GM19240 (cell line): ENCODE data around the gene LSAMP.
"Not testable (repeated sequence)": the region's sequence is repeated elsewhere in the genome, so short reads cannot be mapped to it uniquely, and the experiment has no call there.

Source experiments
- DNase-seq: peaks from one replicate; pipeline ENCODE4 v3.0.0; 2011; ENCODE audit warnings: low spot score; ENCODE audit not compliant: insufficient read length

Gene LSAMP

GRCh38 chr3:115855911-115856310 lies 589.4 kb downstream of the LSAMP start:
- DNase-seq = no peak

DNA sequence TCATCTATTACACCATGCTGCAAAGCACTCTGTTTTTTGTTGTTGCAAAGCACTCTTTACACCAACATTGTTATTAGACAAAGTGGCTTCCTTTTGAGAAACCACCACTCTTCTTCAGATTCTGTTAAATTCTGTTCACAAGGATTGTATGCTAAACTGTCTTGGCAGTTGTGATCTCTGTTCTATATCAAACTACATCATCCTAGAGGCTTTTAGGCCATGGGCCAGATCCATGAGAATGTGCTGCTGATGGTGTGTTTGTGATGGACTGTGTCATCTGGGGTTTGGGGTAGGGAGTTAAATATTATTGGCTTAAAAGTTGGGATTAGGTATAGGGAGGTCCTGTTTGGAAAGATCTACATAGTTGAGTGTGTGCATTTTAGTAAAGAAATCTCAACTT lies 592.2 kb downstream of the LSAMP start:
- no peak for DNase-seq

DNA sequence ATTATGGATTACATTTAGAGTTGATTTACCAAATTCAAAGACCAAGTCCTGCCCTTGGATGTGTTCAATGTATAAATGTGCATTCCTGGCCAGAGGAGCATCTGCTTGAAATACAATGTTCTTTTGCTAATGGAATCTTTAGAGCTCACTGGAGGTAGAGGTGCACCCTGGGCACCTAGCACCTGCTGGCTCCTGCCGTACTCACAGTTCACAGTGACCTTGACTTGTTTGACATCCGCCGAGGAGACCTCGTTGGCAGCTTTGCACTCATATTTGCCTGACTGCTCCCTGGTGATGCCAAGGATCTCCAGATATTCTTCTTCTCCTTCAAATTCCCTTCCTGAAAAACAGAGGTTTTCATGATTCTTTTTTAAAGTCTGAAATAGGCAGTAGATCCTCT lies 593.0 kb downstream of the LSAMP start:
- no peak for DNase-seq

GRCh38 chr3:115851571-115851970 lies 593.7 kb downstream of the LSAMP start:
- no peak for DNase-seq

- DNase-seq = no peak
These were observed 596.6 kb downstream of the LSAMP start for GRCh38 chr3:115848641-115849040.

- DNase-seq = no peak
These were observed 599.3 kb downstream of the LSAMP start for GRCh38 chr3:115845986-115846385.

- DNase-seq = not testable (repeated sequence)
These were observed 600.6 kb downstream of the LSAMP start for GRCh38 chr3:115844729-115845128.

DNA sequence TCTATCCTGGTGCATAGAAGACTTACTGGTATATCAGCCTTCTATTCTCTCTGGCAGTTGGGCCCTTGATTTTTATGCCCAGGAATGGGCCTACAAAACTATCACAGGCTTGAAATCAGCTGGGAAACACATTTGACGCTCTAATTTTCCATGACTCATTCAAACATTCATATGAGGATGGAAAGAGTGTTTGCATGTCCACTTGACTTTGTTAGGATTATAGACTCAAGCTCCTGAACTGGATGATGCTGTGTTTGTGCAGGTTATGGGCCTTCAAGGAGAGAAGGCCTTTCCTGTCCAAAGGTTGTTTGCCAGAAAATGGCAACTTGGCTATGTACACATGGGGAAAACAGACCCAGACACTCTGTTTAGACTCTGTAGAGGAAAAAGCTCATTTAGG lies 602.1 kb downstream of the LSAMP start:
- DNase-seq = no peak

DNA sequence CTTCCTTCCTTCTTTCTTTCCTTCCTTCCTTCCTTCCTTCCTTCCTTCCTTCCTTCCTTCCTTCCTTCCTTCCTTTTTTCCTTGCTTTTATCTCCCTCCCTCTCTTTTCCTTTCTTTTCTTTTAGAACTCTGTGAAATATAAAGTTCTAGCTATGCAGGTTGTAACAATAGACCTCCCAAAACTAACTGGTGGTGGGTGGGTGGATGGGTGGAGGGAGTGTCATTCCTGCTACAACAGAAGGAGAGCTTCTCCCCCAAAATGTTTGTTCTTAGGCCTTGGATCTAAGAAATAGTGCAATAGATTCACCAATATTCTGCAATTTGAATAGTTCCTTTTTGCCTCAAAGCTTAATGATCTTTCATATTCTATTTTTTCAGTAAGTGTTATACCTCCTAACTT lies 606.0 kb downstream of the LSAMP start:
- DNase-seq = no peak

GRCh38 chr3:115838786-115839185 lies 606.5 kb downstream of the LSAMP start:
- no peak for DNase-seq

GRCh38 chr3:115836944-115837343 lies 608.3 kb downstream of the LSAMP start:
- no peak for DNase-seq

GRCh38 chr3:115835946-115836345 lies 609.3 kb downstream of the LSAMP start:
- DNase-seq = no peak

DNA sequence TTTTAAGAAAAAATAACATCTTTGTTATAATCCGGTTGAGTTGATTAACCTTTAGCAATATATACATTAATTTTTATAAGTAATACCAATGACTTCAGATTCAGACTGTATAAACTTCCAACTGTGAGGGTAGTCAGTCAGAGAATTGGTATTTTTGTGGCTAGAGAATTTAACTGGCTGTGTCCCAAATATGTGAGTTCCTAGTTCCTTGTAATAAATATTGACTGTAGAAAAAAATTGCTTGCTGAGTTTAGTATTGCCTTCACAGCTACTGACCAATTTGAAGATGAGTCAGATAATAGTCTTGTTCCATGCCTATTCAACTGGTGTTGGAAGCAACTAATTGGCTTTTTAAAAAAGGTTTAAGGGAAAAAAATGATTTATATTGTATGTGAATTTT lies 611.2 kb downstream of the LSAMP start:
- DNase-seq = no peak

DNA sequence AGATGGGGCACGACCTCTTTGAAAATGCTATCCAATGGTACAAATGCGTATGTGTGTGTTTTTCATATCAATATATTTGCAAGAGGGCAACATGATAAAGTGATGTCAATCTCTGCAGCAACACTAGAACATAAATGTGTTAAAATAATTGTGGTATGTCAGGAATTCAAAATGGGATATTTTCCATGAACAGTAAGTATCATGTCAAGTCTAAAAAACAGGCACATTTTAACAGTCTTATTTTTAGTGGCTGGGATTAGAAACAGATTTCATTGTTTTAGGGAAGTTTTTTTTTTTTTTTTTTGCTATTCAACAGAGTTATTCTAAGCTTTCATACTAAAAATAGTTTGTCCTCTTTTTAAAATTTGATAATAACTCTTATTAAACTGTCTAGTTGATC lies 612.2 kb downstream of the LSAMP start:
- no peak for DNase-seq

- DNase-seq = no peak
These were observed 613.0 kb downstream of the LSAMP start for GRCh38 chr3:115832265-115832664.

DNA sequence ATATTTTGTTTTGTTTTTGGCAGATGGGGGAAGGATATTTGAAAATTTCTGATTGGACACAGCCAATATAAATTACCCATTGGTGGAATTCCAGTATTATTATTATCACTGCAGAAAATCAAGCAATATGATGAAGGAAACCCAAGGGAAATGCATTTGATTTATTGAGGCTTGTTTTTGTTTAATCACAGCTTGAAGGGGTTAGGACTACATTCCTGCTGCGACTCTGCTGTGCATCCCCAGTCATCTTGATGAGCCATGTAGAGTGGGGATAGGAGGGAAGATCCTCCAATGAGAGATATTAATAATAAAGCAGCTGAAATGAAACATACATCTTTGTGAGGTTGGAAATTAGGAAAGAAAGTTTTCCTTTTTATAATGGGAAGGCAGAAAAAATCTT lies 613.4 kb downstream of the LSAMP start:
- no peak for DNase-seq

- no peak for DNase-seq
These were observed 614.4 kb downstream of the LSAMP start for GRCh38 chr3:115830764-115831395.

DNA sequence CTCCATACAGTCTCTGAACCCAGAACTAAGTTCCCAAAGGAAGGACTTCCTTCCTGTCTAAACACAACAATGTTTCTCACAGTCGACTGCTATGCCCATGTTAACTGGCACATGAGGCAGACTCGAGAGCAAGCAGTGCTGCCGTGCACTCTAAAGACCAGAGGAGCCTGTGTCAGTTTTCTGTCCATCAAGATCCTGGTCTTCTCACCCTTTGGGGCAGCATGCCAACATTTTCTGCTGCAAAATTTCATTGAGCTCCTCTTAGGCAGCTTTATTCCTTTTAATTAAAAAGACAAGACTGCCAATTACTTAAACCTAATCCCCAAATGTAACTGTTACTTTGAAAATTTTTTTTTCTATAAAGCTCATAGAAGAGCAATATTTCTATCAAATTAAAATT lies 616.9 kb downstream of the LSAMP start:
- no peak for DNase-seq

GRCh38 chr3:115827495-115827894 lies 617.8 kb downstream of the LSAMP start:
- DNase-seq = no peak

DNA sequence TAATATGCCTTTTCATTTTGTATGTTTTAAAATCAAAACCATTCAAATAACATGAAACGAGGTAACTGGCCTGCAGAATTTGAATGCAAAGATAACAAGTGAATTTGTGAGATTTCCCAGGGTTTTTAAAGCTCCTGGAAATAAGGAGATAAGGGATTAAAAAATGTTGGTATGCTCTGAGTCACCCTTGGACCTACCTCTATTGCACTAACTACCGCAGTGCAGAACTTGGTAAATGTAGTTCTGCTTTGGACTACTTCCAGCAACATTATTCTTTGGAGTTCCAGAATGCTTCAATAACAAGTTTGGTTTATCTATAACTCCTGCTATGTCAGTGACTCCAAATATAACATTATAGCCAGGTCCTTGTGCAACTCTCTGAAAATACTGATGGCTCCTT lies 620.2 kb downstream of the LSAMP start:
- no peak for DNase-seq

- DNase-seq = no peak
These were observed 622.2 kb downstream of the LSAMP start for GRCh38 chr3:115823083-115823482.

- no peak for DNase-seq
These were observed 622.7 kb downstream of the LSAMP start for GRCh38 chr3:115822579-115822978.

DNA sequence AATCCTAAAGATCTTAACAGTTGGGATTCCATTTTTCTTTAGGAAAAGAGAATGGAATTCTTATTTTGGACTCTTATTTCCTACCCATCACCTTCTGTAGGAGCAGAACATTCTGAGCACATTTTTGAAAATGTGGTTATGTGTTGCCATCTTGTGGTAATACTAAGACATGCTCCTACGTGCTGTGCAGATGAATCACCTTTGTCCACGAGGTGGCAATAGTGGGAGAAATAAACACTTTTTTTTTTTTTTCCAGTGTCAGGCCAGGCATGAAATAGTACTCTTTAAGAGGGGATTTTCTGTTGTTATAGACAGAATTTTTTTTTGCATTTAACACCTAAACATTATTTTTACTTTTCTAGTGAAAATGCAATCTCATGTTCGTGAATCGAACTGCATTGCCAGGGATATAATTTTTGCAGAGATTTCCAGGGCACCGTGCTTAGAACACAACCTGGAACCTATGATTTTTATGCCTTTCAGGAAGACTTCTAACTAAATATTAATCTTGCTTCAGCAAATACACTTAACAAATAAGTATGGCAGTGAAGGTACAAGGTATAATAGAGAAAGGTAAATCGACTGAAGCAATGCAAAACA lies 625.4 kb downstream of the LSAMP start:
- peak; percentile 24 for DNase-seq
